Measurements from ENCODE around the gene PCDHGA12.

PCDHGA12 gene

DNA sequence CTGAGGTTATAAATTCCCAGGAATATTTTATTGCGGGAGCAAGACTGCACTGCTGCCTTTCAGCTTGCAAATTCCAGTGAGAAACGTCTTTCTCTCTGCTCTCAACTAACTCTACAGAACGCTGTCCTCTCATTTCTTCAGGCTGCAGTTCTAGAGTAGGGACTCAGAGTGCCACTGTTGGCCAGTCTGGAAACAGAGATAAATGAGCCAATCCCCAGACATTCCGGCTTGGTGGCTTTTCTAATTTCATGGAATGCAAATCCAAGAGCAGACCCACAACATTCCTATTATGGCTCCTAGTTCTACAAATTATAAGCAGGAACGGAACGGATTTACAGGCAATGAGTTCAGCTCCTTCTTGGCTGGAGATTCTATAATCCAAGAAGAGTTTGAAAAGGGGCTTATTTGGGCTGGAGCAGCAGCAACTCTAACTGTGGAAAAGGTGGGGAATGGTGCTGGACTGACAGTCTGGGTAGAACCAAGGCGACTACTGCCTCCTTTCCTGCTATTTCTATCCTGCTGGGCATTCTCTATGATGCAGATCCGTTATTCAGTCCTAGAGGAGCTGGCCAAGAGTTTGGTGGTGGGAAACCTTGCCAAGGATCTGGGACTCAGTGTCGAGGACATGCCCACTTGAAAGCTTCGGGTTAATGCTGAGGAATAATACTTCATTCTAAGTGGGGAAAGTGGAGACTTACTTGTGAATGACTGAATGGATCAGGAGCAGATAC lies 9.3 kb downstream of the PCDHGA12 start:
- TF ChIP-seq, protein P1, sequence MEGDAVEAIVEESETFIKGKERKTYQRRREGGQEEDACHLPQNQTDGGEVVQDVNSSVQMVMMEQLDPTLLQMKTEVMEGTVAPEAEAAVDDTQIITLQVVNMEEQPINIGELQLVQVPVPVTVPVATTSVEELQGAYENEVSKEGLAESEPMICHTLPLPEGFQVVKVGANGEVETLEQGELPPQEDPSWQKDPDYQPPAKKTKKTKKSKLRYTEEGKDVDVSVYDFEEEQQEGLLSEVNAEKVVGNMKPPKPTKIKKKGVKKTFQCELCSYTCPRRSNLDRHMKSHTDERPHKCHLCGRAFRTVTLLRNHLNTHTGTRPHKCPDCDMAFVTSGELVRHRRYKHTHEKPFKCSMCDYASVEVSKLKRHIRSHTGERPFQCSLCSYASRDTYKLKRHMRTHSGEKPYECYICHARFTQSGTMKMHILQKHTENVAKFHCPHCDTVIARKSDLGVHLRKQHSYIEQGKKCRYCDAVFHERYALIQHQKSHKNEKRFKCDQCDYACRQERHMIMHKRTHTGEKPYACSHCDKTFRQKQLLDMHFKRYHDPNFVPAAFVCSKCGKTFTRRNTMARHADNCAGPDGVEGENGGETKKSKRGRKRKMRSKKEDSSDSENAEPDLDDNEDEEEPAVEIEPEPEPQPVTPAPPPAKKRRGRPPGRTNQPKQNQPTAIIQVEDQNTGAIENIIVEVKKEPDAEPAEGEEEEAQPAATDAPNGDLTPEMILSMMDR (IDR thresholded peaks at IDR 0.05; ENCODE audit: borderline replicate concordance, insufficient read depth, low read depth, low read length) = no peak
- H3K4me3 ChIP-seq (ENCODE audit: low read depth, low read length) = no peak overlapping the region

GRCh38 chr5:141440341-141440740 lies 10.0 kb downstream of the PCDHGA12 start:
- H3K4me3 ChIP-seq (ENCODE audit: low read depth, low read length) = no peak overlapping the region
- TF ChIP-seq, protein P1 (IDR thresholded peaks at IDR 0.05; ENCODE audit: borderline replicate concordance, insufficient read depth, low read depth, low read length) = no peak

- H3K4me3 ChIP-seq (ENCODE audit: low read depth, low read length) = no peak overlapping the region
- TF ChIP-seq, protein P1 (IDR thresholded peaks at IDR 0.05; ENCODE audit: borderline replicate concordance, insufficient read depth, low read depth, low read length) = no peak
Observed at GRCh38 chr5:141441571-141442170, 11.4 kb downstream of the PCDHGA12 start.

DNA sequence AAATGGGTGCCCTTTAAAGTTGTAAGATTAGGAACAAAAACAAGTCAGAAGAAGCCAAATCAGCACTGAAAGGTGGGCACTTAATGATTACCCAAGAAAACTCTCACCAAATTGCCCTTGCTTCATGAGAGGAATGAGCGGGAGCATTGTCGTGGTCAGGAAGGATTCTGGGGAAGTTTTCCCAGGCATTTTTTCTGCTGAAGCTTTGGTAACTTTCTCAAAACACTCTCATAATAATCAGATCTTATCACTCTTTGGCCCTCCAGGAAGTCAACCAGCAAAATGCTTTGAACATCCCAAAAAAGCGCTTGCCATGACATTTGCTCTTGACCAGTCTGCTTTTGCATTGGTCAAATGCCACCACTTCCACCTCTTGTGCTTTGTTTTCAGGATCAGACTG lies 35.0 kb downstream of the PCDHGA12 start:
- TF ChIP-seq, protein P1 (IDR thresholded peaks at IDR 0.05; ENCODE audit: borderline replicate concordance, insufficient read depth, low read depth, low read length) = no peak
- H3K4me3 ChIP-seq (ENCODE audit: low read depth, low read length) = no peak overlapping the region

- peak within 1 kb of the TSS; percentile 73 for H3K4me3 ChIP-seq (ENCODE audit: low read depth, low read length)
- TF ChIP-seq, protein P1 (IDR thresholded peaks at IDR 0.05; ENCODE audit: borderline replicate concordance, insufficient read depth, low read depth, low read length) = peak; percentile 44
Observed at GRCh38 chr5:141475625-141476131, 45.4 kb downstream of the PCDHGA12 start, which contains the start of gene PCDHGC3. Gene PCDHGC3, plus strand, starts transcription at chr5:141475966. Its CDS starts 151 bp downstream, at chr5:141476117.

- TF ChIP-seq, protein P1 (IDR thresholded peaks at IDR 0.05; ENCODE audit: borderline replicate concordance, insufficient read depth, low read depth, low read length) = no peak
- H3K4me3 ChIP-seq (ENCODE audit: low read depth, low read length) = peak overlapping the region; percentile 73
Observed at GRCh38 chr5:141476132-141476911, 46.0 kb downstream of the PCDHGA12 start.
